Esophagus mucosa (tissue), 1 donor: ENCODE results near the gene BZW2. TPM values are rescaled to one million over a fixed set of nuclear protein-coding genes. Genes with fewer than 3 reads are reported as not detected.
"Not testable (repeated sequence)": the region's sequence is repeated elsewhere in the genome, so short reads cannot be mapped to it uniquely, and the experiment has no call there.

ENCODE experiments used
- ATAC-seq: fragments of 200-7000 bp; cut with Tn5 transposase; one replicate; pipeline ENCODE4 v1.9.1; 2020
- total RNA-seq: library from RNA; stranded (reverse); gene quantifications from one replicate; pipeline ENCODE4 v1.2.4, GENCODE V29; 2023
- donor health status: DM: yes; HTN: yes; CAD: no.

BZW2 gene
- total RNA-seq, 1 donor from 2014 or later: 58.9 TPM

DNA sequence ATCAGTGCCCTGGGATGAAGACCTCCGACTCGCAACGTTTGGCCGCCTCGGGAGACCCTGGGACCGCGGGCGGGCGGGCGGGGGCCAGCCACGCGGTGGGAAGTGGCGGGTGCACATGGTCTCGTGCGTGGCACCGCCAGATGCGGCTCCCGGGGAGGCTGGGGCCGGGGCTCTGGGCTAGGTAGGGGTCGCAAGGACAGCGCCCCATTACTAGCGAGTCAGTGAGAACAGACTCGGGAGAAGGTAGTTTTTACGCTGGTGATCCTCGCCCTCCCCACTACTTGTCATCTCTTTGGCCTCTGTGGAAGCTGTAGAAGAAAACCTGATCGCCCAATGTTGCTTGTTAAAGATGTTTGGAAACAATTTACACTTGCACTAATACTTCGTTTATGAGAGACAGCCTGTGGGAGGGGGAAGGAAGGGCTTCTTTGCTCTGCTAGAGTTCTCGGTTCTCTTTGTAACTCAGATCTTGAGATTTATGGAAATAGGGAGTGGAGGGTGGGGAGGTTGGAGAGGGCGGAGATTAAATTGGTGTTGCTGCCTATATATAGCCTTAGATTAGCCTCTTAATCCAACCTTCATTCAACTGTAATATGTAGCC, 591 bp downstream of the BZW2 start:
- peak; percentile 2 for ATAC-seq

DNA sequence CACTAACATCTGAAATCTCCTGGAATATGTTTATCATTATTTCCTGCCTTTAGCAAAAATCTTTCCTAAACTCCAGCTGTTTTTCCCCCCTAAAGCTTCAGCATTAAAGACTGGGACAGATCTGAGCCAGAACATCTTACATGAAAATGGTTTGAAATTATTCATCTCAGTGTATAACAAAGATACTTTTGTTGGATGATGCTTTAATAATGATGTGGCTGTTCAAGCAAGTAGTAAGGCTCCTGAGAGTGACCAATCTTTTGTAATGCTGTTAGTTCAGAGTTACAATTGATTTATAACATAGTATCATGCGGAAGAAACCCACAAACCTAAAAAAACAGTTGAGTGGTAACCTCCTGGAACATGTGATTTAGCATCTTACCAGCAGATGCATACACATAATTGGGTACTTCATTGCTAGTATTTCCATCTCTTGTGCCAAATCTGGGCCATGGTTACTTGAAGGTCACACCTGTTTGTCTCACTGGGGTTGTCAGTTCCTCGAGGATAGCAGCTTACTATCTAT, 1.5 kb downstream of the BZW2 start:
- no peak for ATAC-seq

DNA sequence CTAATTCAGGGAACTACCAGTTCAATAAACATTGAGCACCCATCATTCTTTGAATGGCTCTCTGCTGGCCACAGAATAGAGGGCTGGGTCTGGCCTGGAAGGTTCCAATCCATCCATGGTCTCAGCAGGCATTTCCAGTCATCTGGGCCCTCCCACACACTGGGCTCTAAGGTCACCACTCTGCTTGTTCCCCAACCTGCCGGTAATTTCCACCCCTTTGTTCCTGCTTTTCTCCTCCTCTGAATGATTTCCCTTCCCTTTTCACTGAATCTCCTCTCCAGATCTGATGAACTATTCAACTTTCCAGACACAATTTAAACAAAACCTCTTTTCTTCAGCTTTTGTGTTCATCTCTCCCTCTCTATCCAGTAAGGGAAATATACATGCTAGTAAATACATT, 2.6 kb downstream of the BZW2 start:
- ATAC-seq: no peak

DNA sequence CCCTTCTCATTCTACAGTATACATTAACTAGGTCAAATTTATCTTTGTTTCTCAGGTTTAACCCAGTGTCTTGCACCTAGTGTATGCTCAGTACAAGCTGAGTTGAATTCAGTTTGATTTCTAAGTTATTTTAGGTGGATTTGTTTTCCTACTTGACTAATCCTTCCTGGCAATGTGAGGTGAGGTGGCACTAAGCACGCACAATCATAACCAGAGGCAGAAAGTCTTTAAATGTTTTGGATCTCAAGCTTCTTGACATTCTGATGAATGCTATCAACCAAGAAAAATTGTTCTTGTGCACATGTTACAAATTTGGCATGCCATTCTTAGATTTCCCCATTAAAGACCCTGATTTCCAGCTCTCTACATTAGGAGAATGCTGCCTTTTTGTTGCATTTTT, 3.2 kb downstream of the BZW2 start:
- ATAC-seq: no peak

DNA sequence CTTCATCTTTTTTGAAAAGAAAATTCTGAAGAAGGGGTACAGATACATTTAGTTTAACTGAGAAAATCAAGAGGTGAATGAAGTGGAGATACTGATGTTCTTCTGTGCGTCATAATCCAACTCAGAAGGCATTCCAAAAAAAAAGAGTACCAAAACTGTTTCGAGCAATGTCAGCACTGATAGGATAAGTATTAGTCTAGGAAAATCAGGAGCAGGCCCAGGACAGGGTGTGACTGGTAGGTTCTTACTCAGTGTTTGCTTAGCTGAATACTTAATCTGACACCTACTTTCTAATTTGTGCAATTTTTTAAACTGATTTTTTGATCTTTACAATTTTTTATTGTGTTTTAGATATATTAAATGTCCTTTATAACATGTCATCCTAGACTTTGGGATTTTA, 4.3 kb downstream of the BZW2 start:
- ATAC-seq: no peak

DNA sequence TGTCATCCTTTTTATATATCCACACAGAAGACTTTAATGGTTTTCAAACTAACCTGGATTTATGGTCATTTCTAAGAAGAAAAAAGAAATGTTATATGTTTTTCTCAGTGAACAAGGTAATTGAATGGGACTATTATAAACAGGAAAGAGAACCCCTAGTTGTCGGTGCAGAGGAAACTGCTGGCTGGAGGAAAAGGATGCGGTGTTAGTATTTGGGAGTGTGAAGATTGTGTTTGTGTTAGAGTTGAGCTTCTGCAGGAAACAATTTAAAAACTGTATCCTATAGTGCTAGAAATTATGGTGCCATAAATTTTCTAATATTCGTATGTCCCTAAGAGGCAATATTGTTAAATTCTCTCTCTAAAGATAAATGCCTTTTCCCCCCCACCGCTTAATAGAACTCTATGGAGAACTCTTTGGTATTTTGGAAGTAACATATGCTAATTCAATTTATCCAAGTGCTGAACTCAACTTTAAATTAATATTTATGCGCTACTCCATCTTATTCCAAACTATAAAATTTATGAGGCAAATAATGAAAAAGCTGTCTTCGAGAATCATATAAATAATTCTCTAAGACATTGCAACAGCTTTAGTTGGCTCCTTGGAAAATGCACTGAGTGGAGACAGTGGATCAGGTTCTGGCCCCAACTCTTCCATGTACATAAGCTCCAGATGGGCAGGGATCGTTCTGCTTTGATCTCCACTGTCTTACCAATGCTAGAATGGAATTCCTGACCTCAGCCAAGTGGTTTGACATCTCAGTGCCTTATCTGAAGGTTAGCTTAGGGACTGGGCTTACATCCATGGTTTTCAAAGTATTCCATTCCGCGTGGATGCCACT, 5.6 kb downstream of the BZW2 start:
- no peak for ATAC-seq

DNA sequence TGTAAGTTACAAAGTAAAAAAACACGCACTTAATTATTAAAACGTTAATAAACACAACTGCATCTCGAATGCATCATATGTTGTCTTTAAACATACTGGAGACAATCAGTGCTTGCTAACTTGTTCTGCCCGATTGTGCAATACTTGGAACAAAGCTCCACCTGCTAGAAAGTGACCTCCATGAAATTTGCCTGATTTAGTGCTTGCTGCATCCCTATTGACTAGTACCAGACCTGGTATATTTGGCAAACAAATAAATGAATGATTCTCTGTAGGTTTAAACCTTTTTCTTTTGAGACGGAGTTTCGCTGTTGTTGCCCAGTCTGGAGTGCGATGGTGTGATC, 6.2 kb downstream of the BZW2 start:
- no peak for ATAC-seq

DNA sequence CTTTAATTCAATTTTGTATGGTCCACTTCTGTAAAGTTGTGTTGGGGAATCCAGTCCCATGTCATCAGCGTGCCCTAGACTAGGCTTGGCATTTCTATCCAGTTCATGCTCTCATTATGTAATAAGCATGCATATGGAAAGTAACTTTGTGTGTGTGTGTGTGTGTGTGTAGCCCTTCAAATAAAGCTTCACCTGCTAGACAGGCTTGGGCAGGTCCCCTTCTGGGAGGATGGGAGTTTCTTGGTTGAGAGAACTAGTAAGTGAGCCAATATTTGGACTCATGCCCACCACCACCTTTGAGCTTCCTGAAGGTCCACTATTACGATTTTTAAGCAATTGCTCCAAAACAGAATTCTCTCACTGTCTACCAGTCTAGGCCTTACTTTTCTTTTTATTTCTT, 6.9 kb downstream of the BZW2 start:
- peak; percentile 95 for ATAC-seq

DNA sequence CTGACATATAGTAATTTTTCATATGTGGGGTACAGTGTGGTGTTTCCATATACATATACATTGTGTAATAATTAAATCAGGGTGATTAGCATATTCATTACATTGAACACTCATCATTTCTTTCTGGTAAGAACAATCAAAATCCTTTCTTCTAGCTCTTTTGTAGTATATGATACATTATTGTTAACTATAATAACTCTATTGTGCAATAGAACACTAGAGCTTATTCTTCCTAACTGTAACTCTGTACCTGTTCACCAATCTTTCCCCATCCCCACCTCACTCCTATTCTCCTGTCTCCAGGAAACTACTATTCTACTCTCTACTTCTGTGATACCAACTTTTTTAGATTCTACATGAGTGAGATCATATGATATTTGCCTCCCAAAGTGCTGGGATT, 9.4 kb downstream of the BZW2 start:
- ATAC-seq: peak; percentile 22

DNA sequence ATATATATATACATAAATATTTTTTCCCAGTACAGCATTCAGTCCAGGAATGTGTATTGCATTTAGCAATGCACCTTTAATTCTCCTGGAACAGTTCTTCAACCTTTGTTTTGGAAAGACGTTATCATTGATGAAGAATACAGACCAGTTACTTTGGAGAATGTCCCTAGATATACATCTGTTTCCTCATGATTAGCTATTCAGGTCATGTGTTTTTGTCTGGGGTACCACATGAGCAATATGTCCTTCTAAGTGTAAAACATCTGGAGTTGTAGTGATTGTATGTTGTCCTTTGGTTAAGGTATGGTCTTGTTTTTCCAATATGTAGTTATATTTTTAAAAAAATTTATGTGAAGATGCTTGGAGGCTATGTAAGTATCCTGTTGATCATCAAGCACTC, 10.2 kb downstream of the BZW2 start:
- ATAC-seq: no peak

DNA sequence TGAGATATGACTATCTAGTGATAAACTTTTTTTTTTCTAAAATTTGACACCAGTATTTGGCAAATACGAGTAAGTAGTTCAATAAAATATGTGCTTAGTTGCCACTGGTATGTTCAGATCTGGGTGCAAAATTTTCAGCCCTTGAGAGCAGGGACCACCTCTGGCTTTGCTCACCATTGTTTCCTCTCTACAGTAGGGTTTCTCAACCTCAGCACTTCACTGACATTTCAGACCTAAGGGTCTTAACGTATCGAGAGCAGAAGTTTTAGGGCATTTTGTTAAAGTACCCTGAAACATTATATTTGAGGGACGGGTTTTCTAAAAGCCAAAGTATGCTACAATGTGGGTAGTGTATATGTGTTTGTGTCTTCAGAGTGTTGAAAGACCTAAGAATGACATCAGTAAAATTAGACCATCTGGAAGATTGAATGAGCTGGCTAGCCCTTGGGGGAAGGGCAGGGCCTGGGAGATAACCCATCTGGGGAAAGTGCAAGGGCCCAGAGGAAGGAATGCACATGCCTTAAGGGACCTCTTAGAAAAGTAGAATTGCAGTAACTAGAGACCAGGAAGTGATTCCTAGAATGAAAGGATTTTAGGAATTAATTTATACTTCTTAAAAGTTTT, 11.8 kb downstream of the BZW2 start:
- ATAC-seq: no peak

DNA sequence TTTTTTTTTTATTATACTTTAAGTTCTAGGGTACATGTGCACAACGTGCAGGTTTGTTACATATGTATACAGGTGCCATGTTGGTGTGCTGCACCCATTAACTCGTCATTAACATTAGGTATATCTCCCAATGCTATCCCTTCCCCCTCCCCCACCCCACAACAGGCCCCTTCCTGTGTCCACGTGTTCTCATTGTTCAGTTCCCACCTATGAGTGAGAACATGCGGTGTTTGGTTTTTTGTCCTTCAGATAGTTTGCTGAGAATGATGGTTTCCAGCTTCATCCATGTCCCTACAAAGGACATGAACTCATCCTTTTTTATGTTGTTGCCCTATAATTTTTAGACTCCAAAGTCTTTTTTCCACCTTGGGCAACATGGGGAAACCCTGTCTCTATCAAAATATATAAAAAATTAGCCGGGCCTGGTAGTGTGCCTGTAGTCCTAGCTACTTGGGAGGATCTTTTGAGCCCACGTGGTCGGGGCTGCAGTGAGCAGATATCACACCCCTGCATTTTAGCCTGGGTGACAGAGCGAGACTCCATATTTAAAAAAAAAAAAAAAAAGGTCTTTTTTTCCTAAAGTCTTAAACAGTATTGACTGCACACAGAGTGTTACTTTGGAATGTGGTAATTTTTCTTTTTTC, 14.0 kb downstream of the BZW2 start:
- not testable (repeated sequence) for ATAC-seq

DNA sequence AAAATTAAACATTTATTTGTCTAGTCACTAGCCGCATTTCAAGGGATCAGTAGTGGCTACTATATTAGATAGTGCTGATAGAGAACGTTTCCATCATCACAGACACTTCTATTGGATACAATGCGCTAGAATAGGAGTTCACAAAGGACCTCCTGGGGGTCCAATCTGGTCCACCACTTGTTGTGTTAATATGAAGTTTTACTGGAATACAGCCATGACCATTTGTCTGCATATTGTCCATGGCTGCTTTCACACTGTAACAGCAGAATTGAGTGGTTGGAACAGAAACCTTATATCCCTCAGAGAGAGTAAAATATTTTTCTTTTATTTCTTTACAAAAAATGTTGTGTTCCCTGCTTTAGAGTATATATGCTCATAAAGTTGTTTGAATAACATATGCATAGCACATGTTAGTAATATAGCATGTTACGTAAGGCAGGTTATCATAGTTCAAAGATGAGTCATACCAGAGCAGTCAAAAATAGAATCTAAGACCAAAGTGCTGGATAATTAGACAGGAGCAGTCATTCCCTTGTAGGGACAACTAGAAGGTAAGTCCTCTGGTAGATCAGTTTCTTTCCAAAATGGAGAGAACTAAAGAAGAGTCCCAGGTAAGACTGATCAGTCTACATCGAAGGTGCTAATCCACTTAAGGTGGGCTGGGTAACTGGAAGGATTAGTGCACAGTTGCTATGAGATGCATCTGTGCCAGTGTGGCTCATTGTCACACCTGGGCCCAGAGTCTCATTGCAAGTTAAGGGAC, 14.9 kb downstream of the BZW2 start:
- peak; percentile 91 for ATAC-seq

DNA sequence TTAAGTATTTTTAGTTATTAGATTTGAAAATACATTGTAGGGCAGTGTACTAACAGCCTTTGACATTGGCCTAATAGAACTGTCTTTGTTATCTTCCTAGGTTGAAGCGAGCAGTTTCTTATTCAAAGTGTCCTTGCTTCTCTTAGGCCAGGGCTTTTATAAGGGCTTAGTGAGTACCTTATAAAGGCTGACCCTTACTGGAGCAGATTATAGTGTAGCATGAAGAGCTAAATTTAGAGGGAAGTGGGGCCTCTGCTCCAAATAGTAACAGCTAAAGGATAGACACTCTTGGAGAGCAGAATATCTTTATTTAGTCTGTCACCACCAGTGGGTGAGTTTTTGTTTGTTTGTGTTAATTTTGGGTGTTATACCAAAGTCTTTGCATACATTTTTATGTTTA, 15.9 kb downstream of the BZW2 start:
- ATAC-seq: no peak

DNA sequence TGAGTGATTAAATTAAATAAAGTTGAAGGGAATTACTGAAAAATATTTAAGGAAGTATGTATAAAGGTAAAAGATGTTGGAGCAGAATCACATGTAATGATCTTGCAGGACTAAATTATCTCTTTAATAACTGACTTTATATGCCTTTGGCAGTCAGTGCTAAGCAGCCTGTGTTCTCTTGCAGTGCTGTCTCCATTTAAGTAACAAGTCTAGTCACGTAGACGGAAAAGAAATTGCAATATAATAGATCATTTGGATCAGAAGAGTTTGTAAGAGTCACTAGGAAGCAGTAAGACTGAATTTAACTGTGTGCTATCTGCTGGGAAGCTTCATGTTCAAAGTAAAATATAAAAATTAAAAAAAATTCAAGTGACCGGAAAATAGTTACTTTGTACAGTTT, 21.4 kb downstream of the BZW2 start:
- ATAC-seq: peak; percentile 51

DNA sequence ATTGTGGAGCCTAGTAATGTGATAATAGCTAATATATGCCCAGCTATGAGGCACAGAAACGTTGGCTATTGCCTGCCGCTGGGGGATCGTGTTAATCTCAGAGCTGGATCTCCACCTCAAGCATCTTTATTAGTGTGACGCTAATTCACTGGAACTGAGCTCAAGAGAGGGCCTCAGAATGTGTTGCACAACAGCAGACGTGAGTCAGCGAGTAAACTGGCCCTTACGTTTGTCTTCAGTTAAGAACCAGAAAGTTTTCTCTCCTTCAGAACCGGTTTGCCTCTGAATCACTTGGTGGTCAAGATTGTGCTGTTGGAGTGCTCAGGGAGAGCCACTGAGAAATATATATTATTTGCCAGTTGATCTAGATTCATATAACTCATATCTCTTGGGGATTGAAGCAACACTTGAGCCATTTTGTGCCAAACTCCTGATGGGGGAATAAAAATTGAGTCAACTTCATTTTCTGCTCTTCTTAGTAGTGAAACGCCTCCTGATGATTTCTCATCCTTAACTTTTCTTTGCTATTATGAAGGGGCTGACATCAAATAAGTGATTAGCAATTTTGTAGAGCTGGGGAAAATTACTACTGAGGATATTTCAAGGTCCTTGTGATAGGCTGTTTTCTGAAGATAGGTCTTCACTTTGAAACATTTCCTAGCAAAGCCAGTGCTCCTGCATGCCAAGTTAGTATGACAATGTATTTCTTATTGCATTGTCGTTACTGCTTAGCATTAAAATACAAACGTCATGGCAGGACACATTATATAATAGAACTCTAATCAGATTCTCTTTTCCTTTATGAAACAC, 22.3 kb downstream of the BZW2 start:
- ATAC-seq: peak; percentile 97

DNA sequence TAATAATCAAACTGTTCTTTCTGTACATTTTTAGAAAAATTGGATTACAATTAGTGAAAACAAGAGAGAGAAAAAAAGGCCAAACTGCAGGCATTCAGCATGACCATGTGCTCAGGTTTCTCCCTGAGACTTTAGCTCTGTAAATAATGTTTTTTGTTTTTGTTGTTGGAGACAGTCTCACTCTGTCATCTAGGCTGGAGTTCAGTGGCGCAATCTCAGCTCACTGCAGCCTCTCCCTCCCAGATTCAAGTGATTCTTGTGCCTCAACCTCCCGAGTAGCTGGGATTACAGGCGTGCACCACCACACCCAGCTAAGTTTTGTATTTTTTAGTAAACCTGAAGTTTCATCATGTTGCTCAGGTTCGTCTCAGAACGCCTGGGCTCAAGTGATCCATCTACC, 23.0 kb downstream of the BZW2 start:
- ATAC-seq: no peak

DNA sequence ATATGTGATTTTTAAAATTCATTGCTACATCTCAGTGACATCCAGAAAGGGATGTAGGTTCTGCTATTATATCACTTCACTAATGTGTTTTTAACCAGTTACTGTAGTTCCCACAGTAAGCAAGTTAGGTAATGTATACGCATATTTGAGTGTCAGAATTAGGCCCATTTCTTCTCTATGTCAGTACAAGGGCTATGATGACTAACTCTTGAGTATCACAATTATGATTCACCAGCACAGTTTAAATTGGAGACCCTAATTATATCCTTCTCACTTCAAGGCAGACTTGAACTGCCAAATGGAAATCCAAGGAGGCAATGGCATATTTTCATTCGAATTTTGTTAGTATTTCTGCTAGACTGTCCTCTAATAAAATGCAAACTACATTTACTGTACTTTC, 23.6 kb downstream of the BZW2 start:
- ATAC-seq: peak; percentile 17

DNA sequence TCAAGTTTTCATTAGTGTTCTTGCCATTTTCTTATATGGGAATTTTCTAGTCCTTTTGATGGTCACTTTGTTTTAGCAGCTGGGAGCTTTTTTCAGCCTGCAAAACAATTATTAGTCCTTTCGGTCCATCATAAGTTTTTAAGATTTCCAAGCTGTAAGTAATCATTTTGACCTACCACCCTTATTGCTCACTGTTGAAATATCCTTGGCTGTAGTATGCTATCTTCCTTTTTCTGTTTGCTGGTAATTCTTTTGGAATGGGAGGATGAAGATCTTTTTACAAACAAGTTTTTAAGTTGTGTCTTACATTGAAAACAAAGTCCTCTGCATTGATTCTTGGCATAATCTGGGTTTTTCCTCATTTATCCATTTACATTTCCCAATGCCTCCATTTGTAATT, 24.0 kb downstream of the BZW2 start:
- ATAC-seq: no peak

DNA sequence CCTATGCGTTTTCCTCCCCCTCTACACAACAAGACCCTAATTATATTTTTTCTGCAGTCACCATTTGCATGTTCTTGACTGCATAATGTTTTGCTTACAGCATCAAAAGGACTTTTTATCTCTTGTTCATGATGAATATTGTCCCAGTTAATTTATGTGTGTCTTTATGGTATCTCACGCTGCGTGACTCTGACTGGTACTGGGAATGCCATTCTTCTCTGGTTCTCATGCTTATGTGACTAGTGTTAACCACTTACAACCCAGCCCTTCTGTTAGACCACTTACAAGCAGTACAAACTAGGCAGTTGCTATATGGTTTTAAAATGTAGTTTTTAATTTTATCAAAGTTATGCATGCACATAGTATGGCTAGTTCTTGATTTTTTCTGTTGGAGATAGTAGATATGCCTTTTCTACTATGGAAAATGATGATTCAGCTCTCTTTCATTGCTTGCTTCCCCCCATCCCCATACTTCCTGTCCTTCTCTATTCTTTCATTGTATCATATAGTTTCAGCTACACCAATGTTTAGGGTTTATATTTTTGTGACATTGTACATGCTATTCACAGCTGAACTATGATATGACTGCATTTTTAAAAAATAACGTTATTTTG, 24.9 kb downstream of the BZW2 start:
- ATAC-seq: no peak

DNA sequence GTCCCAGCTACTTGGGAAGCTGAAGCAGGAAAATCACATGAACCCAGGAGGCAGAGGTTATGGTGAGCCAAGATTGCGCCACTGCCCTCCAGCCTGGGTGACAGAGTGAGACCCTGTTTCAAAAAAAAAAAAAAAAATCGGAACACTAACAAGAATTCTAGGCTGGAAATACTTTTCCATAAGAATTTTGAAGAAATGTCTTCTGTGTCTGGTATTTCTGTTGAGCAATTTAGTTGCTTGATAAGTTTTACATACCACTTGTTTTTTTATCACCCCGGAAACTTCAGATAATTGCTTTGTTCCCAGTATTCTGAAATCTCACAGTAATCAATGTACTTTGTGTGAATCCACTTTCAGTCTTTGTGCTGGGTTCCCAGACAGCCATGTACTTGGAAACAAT, 25.8 kb downstream of the BZW2 start:
- no peak for ATAC-seq
